ENCODE measurements around the gene MSH2.

The MSH2 gene

DNA sequence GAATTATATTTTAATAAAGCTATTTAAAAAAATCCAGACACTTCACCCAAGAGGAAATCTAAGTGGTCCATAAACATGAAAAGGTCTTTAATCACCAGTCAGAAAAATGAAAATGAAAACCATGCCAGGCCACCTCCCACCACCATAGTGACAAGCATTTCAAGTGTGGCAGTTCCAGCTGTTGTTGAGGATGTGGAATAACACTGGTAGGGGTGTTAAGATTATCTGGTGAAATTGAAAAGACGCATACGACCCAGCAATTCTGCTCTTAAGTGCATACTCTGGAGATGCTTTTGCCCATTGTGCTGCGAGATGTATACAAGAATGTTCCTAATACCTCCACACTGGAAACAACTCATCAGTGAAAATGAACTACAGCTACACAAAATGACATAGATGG is 82.2 kb downstream of the MSH2 start:
- H3K9me3 ChIP-seq (ENCODE audit: insufficient read depth, low read depth, low read length), result no peaks in the 10 kb centered on the region
- peaks cover 6% of the 10 kb centered on the region; the same call in 1 of the 2 replicates for H3K4me1 ChIP-seq (ENCODE audit: insufficient read depth, low read length)
- no peak overlapping the region for H3K27ac ChIP-seq (ENCODE audit: low read length)
- H3K27me3 ChIP-seq (ENCODE audit: insufficient read depth, low read length), result no peaks in the 10 kb centered on the region
- H3K4me3 ChIP-seq (ENCODE audit: low read length), result no peak overlapping the region
- H3K36me3 ChIP-seq (ENCODE audit: insufficient read depth, low read depth, low read length), result peaks cover 56% of the 10 kb centered on the region
- H3K9ac ChIP-seq (ENCODE audit: low read depth, low read length), result no peak overlapping the region

DNA sequence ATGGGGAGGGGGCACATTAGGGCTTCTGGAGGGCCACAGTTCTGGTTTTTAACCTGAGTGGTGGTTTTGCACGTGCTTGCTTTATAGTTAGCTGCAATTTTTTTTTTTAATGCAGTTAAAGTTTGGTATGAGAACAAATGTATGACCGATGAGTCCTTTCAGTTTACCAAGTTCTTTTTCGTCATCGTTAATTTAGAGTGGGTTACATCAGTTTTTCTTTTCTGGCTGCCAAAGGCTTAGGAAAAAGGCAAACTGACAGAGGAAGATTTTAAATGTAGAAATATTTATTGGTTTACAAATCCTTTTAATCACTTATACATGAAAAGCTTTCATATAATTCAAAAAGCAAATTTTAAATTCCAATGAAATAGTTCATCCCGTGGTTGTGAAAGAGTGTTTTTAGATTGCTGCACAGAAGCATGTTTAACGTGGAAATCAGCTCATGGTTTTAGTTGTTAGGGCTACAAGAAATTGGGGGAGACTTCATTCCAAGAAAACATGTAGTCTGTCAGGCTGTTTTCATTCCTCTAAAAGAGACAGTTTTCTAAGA is 82.9 kb downstream of the MSH2 start:
- H3K9me3 ChIP-seq (ENCODE audit: insufficient read depth, low read depth, low read length), result no peaks in the 10 kb centered on the region
- H3K27ac ChIP-seq (ENCODE audit: low read length), result no peak overlapping the region
- H3K9ac ChIP-seq (ENCODE audit: low read depth, low read length), result no peak overlapping the region
- H3K4me1 ChIP-seq (ENCODE audit: insufficient read depth, low read length), result peaks cover 6% of the 10 kb centered on the region; the same call in 1 of the 2 replicates
- peaks cover 49% of the 10 kb centered on the region for H3K36me3 ChIP-seq (ENCODE audit: insufficient read depth, low read depth, low read length)
- H3K27me3 ChIP-seq (ENCODE audit: insufficient read depth, low read length), result no peaks in the 10 kb centered on the region
- H3K4me3 ChIP-seq (ENCODE audit: low read length), result no peak overlapping the region

DNA sequence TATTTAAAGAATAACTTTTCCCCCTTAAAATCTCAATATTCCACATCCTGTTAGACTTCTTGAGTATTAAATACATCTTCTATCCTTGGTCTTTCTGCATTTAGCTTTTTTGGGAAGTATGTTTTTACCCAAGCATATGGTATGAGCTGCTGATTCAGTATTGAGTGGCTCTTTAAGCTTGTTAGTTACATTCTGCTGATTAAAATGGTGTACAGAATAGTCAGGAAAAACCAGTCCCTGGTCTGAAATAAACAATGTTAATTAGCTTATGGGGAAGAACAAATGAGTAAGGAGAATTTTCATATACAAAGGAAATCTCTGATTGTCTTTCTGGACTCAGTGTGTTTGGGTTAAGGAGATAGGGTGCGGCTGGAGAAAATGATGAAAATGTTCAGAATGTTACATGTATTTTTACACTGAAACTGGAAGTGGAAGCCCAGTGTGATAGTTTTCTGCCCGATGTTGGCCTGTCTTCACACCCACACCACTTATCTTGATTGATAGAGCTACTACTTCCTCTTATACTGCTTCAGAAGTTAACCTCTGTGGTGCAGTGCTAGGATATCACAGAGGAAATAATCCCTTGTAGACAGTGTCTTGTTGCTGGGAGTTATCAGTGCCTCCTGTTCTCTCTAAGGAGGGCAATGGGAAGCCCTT is 84.0 kb downstream of the MSH2 start:
- Histone ChIP-seq H3K27ac (ENCODE audit: low read length) (no peak overlapping the region), H3K27me3 (ENCODE audit: insufficient read depth, low read length) (no peaks in the 10 kb centered on the region), H3K36me3 (ENCODE audit: insufficient read depth, low read depth, low read length) (peaks cover 42% of the 10 kb centered on the region), H3K4me3 (ENCODE audit: low read length) (no peak overlapping the region), H3K9me3 (ENCODE audit: insufficient read depth, low read depth, low read length) (no peaks in the 10 kb centered on the region), H3K9ac (ENCODE audit: low read depth, low read length) (no peak overlapping the region), H3K4me1 (ENCODE audit: insufficient read depth, low read length) (peaks cover 6% of the 10 kb centered on the region; the same call in 1 of the 2 replicates)

DNA sequence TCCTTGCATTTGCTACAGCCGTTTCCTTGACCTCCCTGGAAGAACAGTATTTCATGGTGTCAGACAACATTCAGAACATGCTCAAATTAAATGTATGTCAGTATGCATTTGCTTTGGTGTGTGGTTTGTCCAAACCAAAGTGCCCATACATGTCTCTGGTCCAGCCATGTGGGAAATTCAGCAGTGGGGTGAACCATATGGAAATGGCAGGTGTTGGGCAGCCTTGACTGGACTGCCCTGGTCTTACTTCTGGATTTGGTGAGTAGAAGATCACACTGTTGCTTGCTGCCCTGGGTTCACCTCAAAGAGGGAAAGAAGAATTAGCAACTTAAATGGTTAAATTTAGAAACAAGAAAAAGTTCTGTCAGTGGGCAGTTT is 84.5 kb downstream of the MSH2 start:
- no peak overlapping the region for H3K4me3 ChIP-seq (ENCODE audit: low read length)
- no peak overlapping the region for H3K27ac ChIP-seq (ENCODE audit: low read length)
- peaks cover 6% of the 10 kb centered on the region; the same call in 1 of the 2 replicates for H3K4me1 ChIP-seq (ENCODE audit: insufficient read depth, low read length)

DNA sequence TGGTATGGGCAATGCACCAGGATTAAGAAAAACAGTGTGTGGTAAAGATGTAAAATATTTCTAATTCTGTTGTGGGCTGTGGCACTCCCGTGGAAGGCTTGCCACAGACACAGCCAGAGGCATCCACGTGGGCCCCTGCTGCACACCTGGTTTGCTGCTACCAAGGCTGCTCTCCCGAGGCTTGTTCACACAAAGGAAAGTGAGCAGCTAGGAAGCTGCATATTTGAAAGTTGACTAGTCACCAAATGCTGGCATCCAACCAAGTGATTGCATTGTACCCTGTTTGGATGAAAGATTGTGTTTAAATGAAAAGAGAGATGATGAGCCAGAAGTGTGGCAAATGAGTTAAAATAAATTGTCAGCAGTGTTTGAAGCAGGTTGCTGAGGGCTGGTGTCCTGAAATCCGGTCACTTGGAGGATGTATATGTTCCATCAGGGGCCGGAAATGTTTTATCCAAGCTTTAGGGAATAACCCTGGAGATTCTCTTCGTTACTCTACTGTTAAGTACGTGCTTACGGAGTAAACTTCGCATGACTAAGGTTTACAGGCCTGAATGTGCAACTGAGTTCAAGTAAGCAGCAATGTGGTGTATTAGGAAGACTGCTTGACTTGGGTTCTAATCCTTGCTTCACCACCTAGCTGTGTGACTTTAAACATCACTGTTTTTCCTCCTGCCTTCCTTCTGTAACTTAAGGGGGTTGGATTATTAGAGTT is 86.1 kb downstream of the MSH2 start:
- H3K9me3 ChIP-seq (ENCODE audit: insufficient read depth, low read depth, low read length), result no peaks in the 10 kb centered on the region
- no peak overlapping the region for H3K9ac ChIP-seq (ENCODE audit: low read depth, low read length)
- H3K27me3 ChIP-seq (ENCODE audit: insufficient read depth, low read length), result no peaks in the 10 kb centered on the region
- H3K4me3 ChIP-seq (ENCODE audit: low read length), result no peak overlapping the region
- peaks cover 6% of the 10 kb centered on the region; the same call in 1 of the 2 replicates for H3K4me1 ChIP-seq (ENCODE audit: insufficient read depth, low read length)
- peaks cover 22% of the 10 kb centered on the region for H3K36me3 ChIP-seq (ENCODE audit: insufficient read depth, low read depth, low read length)
- H3K27ac ChIP-seq (ENCODE audit: low read length), result no peak overlapping the region

More for the DNA sequence above, 84.5 kb downstream of the MSH2 start:
- peaks cover 37% of the 10 kb centered on the region for H3K36me3 ChIP-seq (ENCODE audit: insufficient read depth, low read depth, low read length)
- H3K9ac ChIP-seq (ENCODE audit: low read depth, low read length), result no peak overlapping the region
- no peaks in the 10 kb centered on the region for H3K27me3 ChIP-seq (ENCODE audit: insufficient read depth, low read length)
- H3K9me3 ChIP-seq (ENCODE audit: insufficient read depth, low read depth, low read length), result no peaks in the 10 kb centered on the region

DNA sequence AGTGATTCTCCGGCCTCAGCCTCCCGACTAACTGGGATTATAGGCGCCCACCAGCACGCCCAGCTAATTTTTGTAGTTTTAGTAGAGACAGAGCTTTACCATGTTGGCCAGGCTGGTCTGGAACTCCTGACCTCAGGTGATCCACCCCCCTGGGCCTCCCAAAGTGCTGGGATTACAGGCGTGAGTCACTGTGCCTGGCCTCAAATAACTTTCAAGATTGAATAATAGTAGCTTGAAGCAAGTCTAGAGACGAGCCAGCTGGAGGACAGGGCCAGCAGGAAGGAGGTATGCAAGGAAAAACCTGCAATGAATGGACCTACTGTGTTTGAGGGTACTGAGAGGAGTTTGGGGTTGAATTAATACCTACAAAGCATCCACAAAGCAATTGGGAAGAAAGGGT is 87.5 kb downstream of the MSH2 start:
- Histone ChIP-seq H3K27me3 (ENCODE audit: insufficient read depth, low read length) (no peaks in the 10 kb centered on the region), H3K4me1 (ENCODE audit: insufficient read depth, low read length) (peaks cover 6% of the 10 kb centered on the region; the same call in 1 of the 2 replicates), H3K27ac (ENCODE audit: low read length) (no peak overlapping the region), H3K9me3 (ENCODE audit: insufficient read depth, low read depth, low read length) (no peaks in the 10 kb centered on the region), H3K4me3 (ENCODE audit: low read length) (no peak overlapping the region), H3K9ac (ENCODE audit: low read depth, low read length) (no peak overlapping the region), H3K36me3 (ENCODE audit: insufficient read depth, low read depth, low read length) (peaks cover 8% of the 10 kb centered on the region; the same call in 1 of the 2 replicates)

DNA sequence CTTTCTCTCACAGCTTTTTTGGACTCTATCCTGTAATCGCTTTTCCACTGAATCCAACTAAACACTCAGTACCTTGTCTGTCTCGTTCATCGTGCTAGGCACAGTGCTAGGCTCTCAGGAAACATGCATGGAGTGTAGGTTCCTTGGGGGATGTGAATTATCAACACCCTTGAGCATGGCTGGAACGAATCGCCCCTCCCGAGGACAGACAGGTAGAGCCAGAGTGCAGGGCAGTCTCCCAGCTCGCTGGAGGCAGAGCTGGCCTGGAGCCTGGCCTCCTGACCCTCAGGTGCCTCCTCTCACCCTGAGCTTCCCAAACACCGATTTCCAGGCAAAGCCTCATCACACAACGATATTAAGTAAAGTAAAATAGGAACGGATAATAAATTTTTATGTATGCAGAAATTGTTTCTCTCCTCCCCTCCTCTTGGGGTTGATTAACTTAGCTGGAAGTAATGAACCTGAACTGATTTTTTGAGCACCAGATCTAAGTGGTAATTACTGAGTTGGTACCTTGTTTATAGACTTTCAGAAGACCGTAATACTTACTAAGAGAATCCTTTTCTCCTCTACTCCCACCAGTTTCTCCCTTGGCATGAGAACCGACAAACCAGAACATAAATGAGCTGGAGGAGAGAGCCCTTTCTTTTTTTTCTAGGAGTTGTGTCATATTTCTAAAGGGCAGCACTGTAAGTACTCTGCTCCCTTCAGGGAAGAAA is 90.5 kb downstream of the MSH2 start:
- H3K27ac ChIP-seq (ENCODE audit: low read length), result no peak overlapping the region

DNA sequence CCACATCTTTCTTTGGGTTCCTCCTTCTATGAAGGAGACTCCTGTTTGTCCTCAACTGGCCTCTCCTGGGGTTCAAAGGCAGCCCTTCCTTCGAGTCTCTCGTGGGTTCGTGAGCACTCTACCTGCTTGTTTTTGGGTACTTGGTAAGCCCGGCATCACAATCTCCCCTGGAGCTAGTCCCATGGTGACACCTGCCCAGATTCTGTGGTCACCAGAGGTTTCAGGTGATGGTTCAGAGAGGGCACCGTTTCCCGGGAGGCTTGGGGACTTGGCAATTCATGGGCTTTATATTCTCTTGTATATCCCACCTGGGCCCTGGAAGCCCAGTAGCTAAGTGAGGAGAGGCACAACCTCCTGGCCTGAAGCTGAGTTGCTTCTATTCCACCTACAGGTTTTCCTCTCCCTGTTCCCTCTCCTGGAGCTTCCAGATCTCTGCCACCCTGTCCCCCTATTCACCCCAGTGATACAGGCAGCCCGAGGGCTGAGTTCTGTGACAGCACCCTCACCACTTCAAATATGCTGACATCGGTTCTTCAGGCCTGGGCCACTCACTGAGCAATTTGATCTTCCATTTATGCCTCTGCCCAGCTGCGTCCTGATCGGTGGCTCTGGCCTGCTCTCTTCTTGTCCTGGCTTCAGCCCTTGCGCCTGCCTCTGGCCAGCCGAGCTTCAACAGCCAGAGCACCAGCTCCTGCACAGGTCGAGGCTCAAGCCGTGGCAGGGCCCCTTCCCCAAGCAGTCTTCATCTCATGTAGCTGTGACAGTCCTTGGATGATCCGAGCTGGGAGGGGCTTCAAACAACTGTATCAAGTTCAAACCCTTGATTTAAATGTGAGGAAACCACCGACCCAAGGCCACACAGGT is 91.5 kb downstream of the MSH2 start:
- Histone ChIP-seq H3K9ac (ENCODE audit: low read depth, low read length) (no peak overlapping the region), H3K27ac (ENCODE audit: low read length) (no peak overlapping the region), H3K9me3 (ENCODE audit: insufficient read depth, low read depth, low read length) (peaks cover 5% of the 10 kb centered on the region), H3K4me3 (ENCODE audit: low read length) (no peak overlapping the region), H3K36me3 (ENCODE audit: insufficient read depth, low read depth, low read length) (no peaks in the 10 kb centered on the region), H3K27me3 (ENCODE audit: insufficient read depth, low read length) (no peaks in the 10 kb centered on the region), H3K4me1 (ENCODE audit: insufficient read depth, low read length) (peaks cover 5% of the 10 kb centered on the region; the same call in 1 of the 2 replicates)

More for the DNA sequence above, 90.5 kb downstream of the MSH2 start:
- no peaks in the 10 kb centered on the region for H3K9me3 ChIP-seq (ENCODE audit: insufficient read depth, low read depth, low read length)
- H3K27me3 ChIP-seq (ENCODE audit: insufficient read depth, low read length), result no peaks in the 10 kb centered on the region
- H3K9ac ChIP-seq (ENCODE audit: low read depth, low read length), result no peak overlapping the region
- H3K4me1 ChIP-seq (ENCODE audit: insufficient read depth, low read length), result peaks cover 6% of the 10 kb centered on the region; the same call in 1 of the 2 replicates
- H3K4me3 ChIP-seq (ENCODE audit: low read length), result no peak overlapping the region
- no peaks in the 10 kb centered on the region for H3K36me3 ChIP-seq (ENCODE audit: insufficient read depth, low read depth, low read length)

DNA sequence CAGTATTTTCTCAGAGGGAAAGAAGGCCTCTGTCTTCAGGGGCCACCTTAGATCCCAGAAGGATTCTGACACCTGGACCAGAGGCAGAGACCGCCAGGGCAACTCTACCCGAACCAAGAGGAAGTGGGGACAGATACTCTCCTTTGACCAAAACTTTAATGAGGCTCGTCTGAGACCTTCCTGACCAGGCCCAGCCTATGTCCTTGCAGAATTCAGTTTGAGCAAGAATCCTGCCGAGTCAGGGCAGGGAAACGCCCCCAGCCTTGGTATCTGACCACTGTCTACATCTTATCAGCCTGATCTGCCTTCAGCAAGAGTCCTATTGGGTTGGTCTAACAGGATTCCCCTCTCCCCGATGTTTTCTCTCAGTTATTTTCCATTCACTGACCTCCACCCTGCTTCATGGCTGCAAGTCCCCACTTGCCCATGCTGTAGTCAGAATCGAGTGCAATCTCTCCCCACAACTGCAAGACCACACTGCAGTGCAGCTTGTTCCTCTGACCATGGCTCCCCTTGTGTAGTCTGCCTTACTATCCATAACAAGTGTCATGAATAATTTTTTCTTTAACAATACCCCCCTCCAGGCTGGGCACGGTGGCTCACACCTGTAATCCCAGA is 95.0 kb downstream of the MSH2 start:
- no peak overlapping the region for H3K4me3 ChIP-seq (ENCODE audit: low read length)
- H3K27me3 ChIP-seq (ENCODE audit: insufficient read depth, low read length), result no peaks in the 10 kb centered on the region
- no peak overlapping the region for H3K9ac ChIP-seq (ENCODE audit: low read depth, low read length)
- H3K9me3 ChIP-seq (ENCODE audit: insufficient read depth, low read depth, low read length), result peaks cover 14% of the 10 kb centered on the region
- no peak overlapping the region for H3K27ac ChIP-seq (ENCODE audit: low read length)
- H3K36me3 ChIP-seq (ENCODE audit: insufficient read depth, low read depth, low read length), result 0 out of 2 replicates have a peak, but pooled peaks cover 3% of the 10 kb centered on the region
- no peaks in the 10 kb centered on the region for H3K4me1 ChIP-seq (ENCODE audit: insufficient read depth, low read length)

DNA sequence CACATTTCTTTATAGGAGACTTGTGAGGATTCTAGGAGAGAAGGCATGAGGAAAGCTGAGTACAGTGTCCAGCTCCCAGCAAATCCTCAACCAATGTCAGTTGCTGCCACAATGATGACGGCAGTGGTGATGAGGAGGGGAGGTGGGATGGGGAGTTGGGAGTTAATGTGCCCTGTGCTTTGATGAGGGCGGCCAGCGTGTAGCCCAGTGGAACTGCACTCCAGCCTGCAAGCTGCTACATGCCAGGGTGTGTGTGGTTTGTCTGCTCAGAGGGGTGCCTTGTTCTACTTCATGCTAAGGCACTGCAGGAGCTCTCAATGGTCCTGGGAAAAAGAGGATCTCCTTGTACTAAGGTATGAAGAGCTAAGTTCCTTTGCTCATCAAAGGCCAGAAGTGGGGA is 96.1 kb downstream of the MSH2 start:
- Histone ChIP-seq H3K4me1 (ENCODE audit: insufficient read depth, low read length) (no peaks in the 10 kb centered on the region), H3K27me3 (ENCODE audit: insufficient read depth, low read length) (no peaks in the 10 kb centered on the region), H3K4me3 (ENCODE audit: low read length) (no peak overlapping the region), H3K9ac (ENCODE audit: low read depth, low read length) (no peak overlapping the region), H3K36me3 (ENCODE audit: insufficient read depth, low read depth, low read length) (0 out of 2 replicates have a peak, but pooled peaks cover 3% of the 10 kb centered on the region), H3K9me3 (ENCODE audit: insufficient read depth, low read depth, low read length) (peaks cover 14% of the 10 kb centered on the region), H3K27ac (ENCODE audit: low read length) (no peak overlapping the region)
